A673 (cell line): Measurements from ENCODE around the gene LARP1. TPM values are rescaled to one million over a fixed set of nuclear protein-coding genes. Genes with fewer than 3 reads are reported as not detected.

Experiments
- BruUV-seq: library from RNA; stranded (reverse); fragments of 400-500 nt; replicated peaks from 2 replicates; lab custom pipeline; 2021; lab: Mats Ljungman, UMichigan
- CTCF ChIA-PET: fragments of 300-600 bp; sonication (Branson Sonifier 250); formaldehyde crosslinking; loops from one replicate; lab custom pipeline; 2022; ENCODE audit warnings: antibody characterized with exemption; lab: Charles Lee
- POLR2A ChIA-PET: fragments of 300-600 bp; sonication (Branson Sonifier 250); formaldehyde crosslinking; loops from one replicate; lab custom pipeline; 2022; ENCODE audit warnings: antibody characterized with exemption; ENCODE audit not compliant: low non-redundant PET; lab: Charles Lee
- DNase-seq: peaks from one replicate; pipeline ENCODE4 v3.0.0-alpha.2; 2015; ENCODE audit warnings: low spot score
- H3K27ac ChIP-seq: fragments of 200-600 bp; sonication (generic); 2 replicates; pipeline ENCODE4 v1.5.1; 2016; ENCODE audit warnings: mixed run types, low read depth, mild to moderate bottlenecking, mixed read lengths, antibody characterized with exemption, low read length; ENCODE audit not compliant: poor library complexity, severe bottlenecking
- H3K27me3 ChIP-seq: fragments of 200-600 bp; sonication (generic); replicated peaks from 2 replicates; pipeline ENCODE4 v1.6.1; 2017; ENCODE audit warnings: mixed run types, low read depth, mild to moderate bottlenecking, mixed read lengths, antibody characterized with exemption, low read length; ENCODE audit not compliant: insufficient read depth, poor library complexity
- H3K36me3 ChIP-seq: fragments of 200-600 bp; sonication (generic); 2 replicates; pipeline ENCODE4 v1.6.1; 2016; ENCODE audit warnings: mixed run types, mild to moderate bottlenecking, mixed read lengths, antibody characterized with exemption, low read length; ENCODE audit not compliant: insufficient read depth, poor library complexity, severe bottlenecking
- H3K4me1 ChIP-seq: fragments of 200-600 bp; sonication (generic); 2 replicates; pipeline ENCODE4 v1.6.1; 2017; ENCODE audit warnings: mixed run types, mild to moderate bottlenecking, mixed read lengths, antibody characterized with exemption, low read length; ENCODE audit not compliant: insufficient read depth, poor library complexity, severe bottlenecking
- H3K4me3 ChIP-seq: fragments of 200-600 bp; sonication (generic); 2 replicates; pipeline ENCODE4 v1.5.1; 2016; ENCODE audit warnings: low read depth, mixed run types, mild to moderate bottlenecking, mixed read lengths, low read length; ENCODE audit not compliant: poor library complexity, severe bottlenecking
- H3K9me3 ChIP-seq: fragments of 200-600 bp; sonication (generic); 2 replicates; pipeline ENCODE4 v1.6.1; 2016; ENCODE audit warnings: mixed run types, low read depth, mild to moderate bottlenecking, mixed read lengths, antibody characterized with exemption, low read length; ENCODE audit not compliant: poor library complexity, severe bottlenecking
- CTCF ChIP-seq: fragments of 300-800, 200-600 bp; sonication (generic); conservative IDR thresholded peaks from 2 replicates; pipeline ENCODE4 v1.5.1; 2017; ENCODE audit warnings: low read depth, mild to moderate bottlenecking, antibody characterized with exemption, low read length, moderate library complexity, mixed read lengths
- EZH2 ChIP-seq: fragments of 200-600 bp; sonication (generic); IDR thresholded peaks from 2 replicates; pipeline ENCODE4 v1.6.1; 2017; ENCODE audit warnings: borderline replicate concordance, low read depth, mild to moderate bottlenecking, mixed read lengths, antibody characterized with exemption, low read length; ENCODE audit not compliant: poor library complexity, severe bottlenecking
- intact Hi-C: fragments of 100-400 bp; cut with micrococcal nuclease; formaldehyde crosslinking; loops from one replicate; pipeline ENCODE4 v1.10.0; 2022; ENCODE audit not compliant: unreplicated experiment
- total RNA-seq: library from RNA; stranded (reverse); gene quantifications from 2 replicates; pipeline ENCODE4 v1.2.3, GENCODE V29; 2021

The LARP1 gene
- total RNA-seq, 1 experiment from 2014 or later, result 257 TPM

GRCh38 chr5:154786414-154786813 is 31.2 kb downstream of the LARP1 start:
- DNase-seq, result no peak
- Histone ChIP-seq H3K4me3 (no peak overlapping the region), H3K27me3 (no peaks in the 10 kb centered on the region), H3K27ac (no peak overlapping the region), H3K4me1 (no peaks in the 10 kb centered on the region), H3K9me3 (no peaks in the 10 kb centered on the region), H3K36me3 (peaks cover 9% of the 10 kb centered on the region)
- no TSS peak for BruUV-seq
- intact Hi-C loops, result no loop called here
- ChIA-PET CTCF (no interaction called here), POLR2A (no interaction called here)
- TF ChIP-seq CTCF (no peak), EZH2 (no peak)

- ChIA-PET POLR2A (no interaction called here), CTCF (no interaction called here)
- Histone ChIP-seq H3K27me3 (no peaks in the 10 kb centered on the region), H3K4me3 (no peak overlapping the region), H3K36me3 (peaks cover 26% of the 10 kb centered on the region), H3K9me3 (no peaks in the 10 kb centered on the region), H3K27ac (peak overlapping the region; percentile 55), H3K4me1 (no peaks in the 10 kb centered on the region)
- intact Hi-C loops, result no loop called here
- TF ChIP-seq CTCF (no peak), EZH2 (no peak)
- DNase-seq, result no peak
- BruUV-seq, result no TSS peak
These were observed 33.0 kb downstream of the LARP1 start for GRCh38 chr5:154788212-154788611.

- Histone ChIP-seq H3K9me3 (no peaks in the 10 kb centered on the region), H3K27me3 (no peaks in the 10 kb centered on the region), H3K4me1 (no peaks in the 10 kb centered on the region), H3K4me3 (no peak overlapping the region), H3K27ac (no peak overlapping the region), H3K36me3 (peaks cover 54% of the 10 kb centered on the region)
- no peak for TF ChIP-seq EZH2
- no peak for TF ChIP-seq CTCF
- no peak for DNase-seq
- POLR2A ChIA-PET, result no interaction called here
- CTCF ChIA-PET, result no interaction called here
- no TSS peak for BruUV-seq
- intact Hi-C loops, result no loop called here
These were observed 36.4 kb downstream of the LARP1 start for GRCh38 chr5:154791535-154791934.
